22Rv1 (cell line): Measurements from ENCODE around the gene NIBAN1.

Source experiments
- ZFX ChIP-seq: fragments of 450-650 bp; IDR thresholded peaks from 2 replicates; pipeline ENCODE4 v1.6.1; 2017; ENCODE audit warnings: antibody characterized with exemption, borderline replicate concordance
- TF ChIP-seq, protein P1 (sequence below): fragments of 450-650 bp; IDR thresholded peaks from 2 replicates; pipeline ENCODE4 v1.5.1; 2017; ENCODE audit warnings: mild to moderate bottlenecking

GRCh38 chr1:184988506-184988905, 14.2 kb upstream of the NIBAN1 start:
- TF ChIP-seq, protein P1, sequence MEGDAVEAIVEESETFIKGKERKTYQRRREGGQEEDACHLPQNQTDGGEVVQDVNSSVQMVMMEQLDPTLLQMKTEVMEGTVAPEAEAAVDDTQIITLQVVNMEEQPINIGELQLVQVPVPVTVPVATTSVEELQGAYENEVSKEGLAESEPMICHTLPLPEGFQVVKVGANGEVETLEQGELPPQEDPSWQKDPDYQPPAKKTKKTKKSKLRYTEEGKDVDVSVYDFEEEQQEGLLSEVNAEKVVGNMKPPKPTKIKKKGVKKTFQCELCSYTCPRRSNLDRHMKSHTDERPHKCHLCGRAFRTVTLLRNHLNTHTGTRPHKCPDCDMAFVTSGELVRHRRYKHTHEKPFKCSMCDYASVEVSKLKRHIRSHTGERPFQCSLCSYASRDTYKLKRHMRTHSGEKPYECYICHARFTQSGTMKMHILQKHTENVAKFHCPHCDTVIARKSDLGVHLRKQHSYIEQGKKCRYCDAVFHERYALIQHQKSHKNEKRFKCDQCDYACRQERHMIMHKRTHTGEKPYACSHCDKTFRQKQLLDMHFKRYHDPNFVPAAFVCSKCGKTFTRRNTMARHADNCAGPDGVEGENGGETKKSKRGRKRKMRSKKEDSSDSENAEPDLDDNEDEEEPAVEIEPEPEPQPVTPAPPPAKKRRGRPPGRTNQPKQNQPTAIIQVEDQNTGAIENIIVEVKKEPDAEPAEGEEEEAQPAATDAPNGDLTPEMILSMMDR, result no peak
- no peak for TF ChIP-seq ZFX
